ENCODE data around the gene RUVBL1. TPM values are rescaled to one million over a fixed set of nuclear protein-coding genes. Genes with fewer than 3 reads are reported as not detected.

RUVBL1 gene
- total RNA-seq, 4 donors from 2014 or later = 12.1 to 26.3 (median 21.4) TPM

DNA sequence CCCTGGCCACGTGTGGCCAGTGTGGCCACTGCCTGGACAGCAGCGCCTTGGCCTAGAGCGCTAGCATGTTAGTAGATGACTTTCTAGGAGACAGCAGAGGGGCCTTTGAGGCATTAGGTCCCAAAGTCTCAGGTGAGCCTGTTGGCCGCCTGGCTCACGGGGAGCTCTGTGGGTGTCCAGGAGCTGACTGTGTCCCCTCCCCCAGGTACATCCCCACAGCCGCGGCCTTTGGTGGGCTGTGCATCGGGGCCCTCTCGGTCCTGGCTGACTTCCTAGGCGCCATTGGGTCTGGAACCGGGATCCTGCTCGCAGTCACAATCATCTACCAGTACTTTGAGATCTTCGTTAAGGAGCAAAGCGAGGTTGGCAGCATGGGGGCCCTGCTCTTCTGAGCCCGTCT, 54.3 kb downstream of the RUVBL1 start:
- in situ Hi-C loops (cut with MboI; ENCODE audit: low sequenced_read_pairs in 4 of 4) = no loop called here
- Histone ChIP-seq H3K27ac (no peak overlapping the region), H3K36me3 (peaks cover 13 to 87% of the 10 kb centered on the region in 2 donors), H3K27me3 (no peaks in the 10 kb centered on the region), H3K9me3 (no peaks in the 10 kb centered on the region), H3K4me1 (peaks cover 0 to 16% of the 10 kb centered on the region in 2 donors), H3K4me3 (no peak overlapping the region)
- TF ChIP-seq POLR2A (IDR thresholded peaks at IDR 0.05) = no peak
- DNase-seq = no peak
- no peak for ATAC-seq
- intact Hi-C loops (cut with DNase I; ENCODE audit: low total_unique reads) = no loop called here

DNA sequence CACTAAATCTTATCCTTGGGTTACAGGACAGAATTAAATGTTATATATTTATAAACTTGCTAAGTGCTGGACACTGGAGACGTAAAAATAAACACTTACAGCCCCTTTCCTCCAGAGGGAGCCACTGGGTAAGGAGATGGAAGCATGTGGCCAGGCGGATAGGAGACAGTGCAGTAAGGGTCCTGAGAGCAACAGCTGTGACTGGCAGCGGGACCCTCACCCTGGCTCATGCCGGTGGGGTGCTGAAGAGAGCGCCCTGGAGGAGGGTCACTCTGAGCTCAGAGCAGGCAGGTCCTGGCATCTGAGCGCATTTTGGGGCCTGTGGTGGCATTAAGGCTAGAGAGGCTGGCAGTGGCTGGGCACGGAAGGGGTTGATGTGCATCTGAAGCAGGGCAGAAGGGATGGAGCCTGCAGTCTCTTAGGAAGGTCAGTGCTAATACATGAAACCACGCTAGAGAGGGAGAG, 55.4 kb downstream of the RUVBL1 start:
- intact Hi-C loops (cut with DNase I; ENCODE audit: low total_unique reads) (no loop called here), in situ Hi-C loops (cut with MboI; ENCODE audit: low sequenced_read_pairs in 4 of 4) (no loop called here)
- ATAC-seq (no peak), DNase-seq (no peak)
- no peak overlapping the region for H3K27ac ChIP-seq
- no peaks in the 10 kb centered on the region for H3K27me3 ChIP-seq
- no peak overlapping the region for H3K4me3 ChIP-seq
- H3K36me3 ChIP-seq = peaks cover 13 to 98% of the 10 kb centered on the region in 2 donors
- peaks cover 0 to 5% of the 10 kb centered on the region in 2 donors for H3K4me1 ChIP-seq
- H3K9me3 ChIP-seq = no peaks in the 10 kb centered on the region
- TF ChIP-seq POLR2A (IDR thresholded peaks at IDR 0.05) = no peak
- TF ChIP-seq, protein P1, sequence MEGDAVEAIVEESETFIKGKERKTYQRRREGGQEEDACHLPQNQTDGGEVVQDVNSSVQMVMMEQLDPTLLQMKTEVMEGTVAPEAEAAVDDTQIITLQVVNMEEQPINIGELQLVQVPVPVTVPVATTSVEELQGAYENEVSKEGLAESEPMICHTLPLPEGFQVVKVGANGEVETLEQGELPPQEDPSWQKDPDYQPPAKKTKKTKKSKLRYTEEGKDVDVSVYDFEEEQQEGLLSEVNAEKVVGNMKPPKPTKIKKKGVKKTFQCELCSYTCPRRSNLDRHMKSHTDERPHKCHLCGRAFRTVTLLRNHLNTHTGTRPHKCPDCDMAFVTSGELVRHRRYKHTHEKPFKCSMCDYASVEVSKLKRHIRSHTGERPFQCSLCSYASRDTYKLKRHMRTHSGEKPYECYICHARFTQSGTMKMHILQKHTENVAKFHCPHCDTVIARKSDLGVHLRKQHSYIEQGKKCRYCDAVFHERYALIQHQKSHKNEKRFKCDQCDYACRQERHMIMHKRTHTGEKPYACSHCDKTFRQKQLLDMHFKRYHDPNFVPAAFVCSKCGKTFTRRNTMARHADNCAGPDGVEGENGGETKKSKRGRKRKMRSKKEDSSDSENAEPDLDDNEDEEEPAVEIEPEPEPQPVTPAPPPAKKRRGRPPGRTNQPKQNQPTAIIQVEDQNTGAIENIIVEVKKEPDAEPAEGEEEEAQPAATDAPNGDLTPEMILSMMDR (IDR thresholded peaks at IDR 0.05 in 4 of 5, conservative IDR thresholded peaks at IDR 0.05 in 1 of 5) = peak in 3 of 5 experiments; percentile 30 to 46 (median 34)

DNA sequence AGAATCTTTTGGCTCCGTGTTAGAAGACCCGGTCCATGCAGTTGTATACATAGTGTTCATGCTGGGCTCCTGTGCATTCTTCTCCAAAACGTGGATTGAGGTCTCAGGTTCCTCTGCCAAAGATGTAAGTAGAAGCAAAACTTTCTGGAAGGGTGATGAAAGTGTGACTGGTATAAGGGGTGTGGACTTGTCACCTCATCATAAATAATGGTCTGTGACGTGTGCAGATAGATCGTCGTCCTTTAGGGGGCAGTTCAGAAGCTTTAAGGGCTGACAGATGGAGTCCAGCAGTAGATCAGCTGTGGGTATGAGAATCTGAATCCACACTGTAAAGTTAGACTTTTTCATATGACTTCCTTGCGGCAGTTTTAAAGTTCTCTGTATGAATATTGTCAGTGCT, 56.1 kb downstream of the RUVBL1 start:
- Histone ChIP-seq H3K36me3 (peaks cover 13 to 100% of the 10 kb centered on the region in 2 donors), H3K27me3 (no peaks in the 10 kb centered on the region), H3K9me3 (no peaks in the 10 kb centered on the region), H3K4me3 (no peak overlapping the region), H3K4me1 (peaks cover 0 to 4% of the 10 kb centered on the region in 2 donors), H3K27ac (no peak overlapping the region)
- TF ChIP-seq, protein P1 (IDR thresholded peaks at IDR 0.05 in 4 of 5, conservative IDR thresholded peaks at IDR 0.05 in 1 of 5) = no peak
- no peak for TF ChIP-seq POLR2A (IDR thresholded peaks at IDR 0.05)
- no peak for ATAC-seq
- intact Hi-C loops (cut with DNase I; ENCODE audit: low total_unique reads) (no loop called here), in situ Hi-C loops (cut with MboI; ENCODE audit: low sequenced_read_pairs in 4 of 4) (no loop called here)
- no peak for DNase-seq

DNA sequence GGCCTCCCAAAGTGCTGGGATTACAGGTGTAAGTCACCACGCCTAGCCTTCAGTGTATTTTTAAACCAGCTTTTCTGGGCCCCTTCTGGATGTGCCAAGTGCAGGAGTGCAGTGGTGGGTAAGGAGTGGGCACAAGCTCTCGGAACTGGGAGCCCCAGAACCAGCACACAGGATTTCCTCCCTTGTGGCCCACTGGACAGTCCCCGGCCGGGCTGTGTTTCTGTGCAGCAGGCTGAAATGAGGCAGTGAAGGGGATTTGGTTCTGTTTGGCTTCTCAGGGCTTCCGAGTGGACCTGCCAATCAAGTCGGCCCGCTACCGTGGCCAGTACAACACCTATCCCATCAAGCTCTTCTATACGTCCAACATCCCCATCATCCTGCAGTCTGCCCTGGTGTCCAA, 56.9 kb downstream of the RUVBL1 start:
- Histone ChIP-seq H3K27ac (no peak overlapping the region), H3K36me3 (peaks cover 13 to 100% of the 10 kb centered on the region in 2 donors), H3K4me3 (no peak overlapping the region), H3K9me3 (no peaks in the 10 kb centered on the region), H3K4me1 (peaks cover 0 to 4% of the 10 kb centered on the region in 2 donors), H3K27me3 (no peaks in the 10 kb centered on the region)
- intact Hi-C loops (cut with DNase I; ENCODE audit: low total_unique reads) = no loop called here
- ATAC-seq (no peak), DNase-seq (no peak)
- TF ChIP-seq POLR2A (IDR thresholded peaks at IDR 0.05) = no peak
- TF ChIP-seq, protein P1 (IDR thresholded peaks at IDR 0.05 in 4 of 5, conservative IDR thresholded peaks at IDR 0.05 in 1 of 5) = no peak
- in situ Hi-C loops (cut with MboI; ENCODE audit: low sequenced_read_pairs in 4 of 4) = no loop called here

DNA sequence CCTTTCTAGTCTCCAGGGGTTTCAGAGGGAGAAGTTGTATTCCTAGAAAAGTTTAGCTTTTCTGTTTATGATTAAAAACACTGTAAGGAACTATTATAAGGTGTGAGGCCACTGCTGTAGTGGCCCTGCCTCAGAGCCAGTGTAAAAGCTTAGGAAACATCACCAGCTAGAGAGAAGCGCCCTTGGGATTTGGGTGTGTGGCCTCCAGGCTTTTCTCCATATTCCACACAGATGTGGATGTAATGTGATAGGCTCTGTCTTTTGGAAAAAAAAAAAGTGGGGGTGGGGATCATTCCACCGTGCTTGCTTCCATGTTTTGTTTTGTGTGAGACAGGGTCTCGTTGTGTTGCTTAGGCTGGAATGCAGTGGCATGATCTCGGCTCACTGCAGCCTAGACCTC, 57.5 kb downstream of the RUVBL1 start:
- Histone ChIP-seq H3K4me3 (no peak overlapping the region), H3K9me3 (no peaks in the 10 kb centered on the region), H3K27me3 (no peaks in the 10 kb centered on the region), H3K36me3 (peaks cover 13 to 100% of the 10 kb centered on the region in 2 donors), H3K4me1 (no peaks in the 10 kb centered on the region), H3K27ac (no peak overlapping the region)
- TF ChIP-seq, protein P1 (IDR thresholded peaks at IDR 0.05 in 4 of 5, conservative IDR thresholded peaks at IDR 0.05 in 1 of 5) = no peak
- TF ChIP-seq POLR2A (IDR thresholded peaks at IDR 0.05) = no peak
- in situ Hi-C loops (cut with MboI; ENCODE audit: low sequenced_read_pairs in 4 of 4) (no loop called here), intact Hi-C loops (cut with DNase I; ENCODE audit: low total_unique reads) (no loop called here)
- no peak for ATAC-seq
- no peak for DNase-seq

All from gastrocnemius medialis (tissue), 4 donors.